Measurements from ENCODE around the gene SAMSN1. TPM values are rescaled to one million over a fixed set of nuclear protein-coding genes. Genes with fewer than 3 reads are reported as not detected.

The SAMSN1 gene
- total and polyA plus RNA-seq, 10 donors: 24.8 to 79.2 (median 47.1) TPM

DNA sequence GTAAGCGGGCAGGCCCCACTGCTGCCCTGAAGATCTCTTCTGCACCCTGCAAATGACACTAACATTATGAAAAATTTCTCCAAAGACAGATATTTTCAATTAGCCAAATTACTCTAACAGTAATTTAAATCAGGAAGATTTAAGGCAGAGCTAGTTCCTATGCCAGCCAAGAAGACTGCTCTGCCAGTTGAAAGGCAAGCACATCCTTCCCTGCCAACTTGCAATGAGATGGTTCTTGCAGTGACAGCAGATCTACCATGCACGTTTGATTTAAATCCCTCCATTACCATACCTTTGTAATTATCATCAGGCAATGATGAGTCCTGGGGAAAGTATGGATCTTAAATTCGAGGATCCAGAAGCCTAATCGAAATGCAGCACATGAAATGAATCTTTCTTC lies 76.5 kb downstream of the SAMSN1 start:
- H3K36me3 ChIP-seq: no peaks in the 10 kb centered on the region
- no peak for DNase-seq
- H3K4me1 ChIP-seq: no peaks in the 10 kb centered on the region
- H3K4me3 ChIP-seq: no peak overlapping the region
- no peak for TF ChIP-seq POLR2AphosphoS5 (IDR thresholded peaks at IDR 0.05)
- no peak for TF ChIP-seq POLR2A (IDR thresholded peaks at IDR 0.05)
- TF ChIP-seq CTCF (IDR thresholded peaks at IDR 0.05 in 8 of 11, conservative IDR thresholded peaks at IDR 0.05 in 3 of 11): no peak
- 66 to 96% (median 75%) methylated on average over 4 of the region's 4 CpGs for WGBS, 5 donors
- no peaks in the 10 kb centered on the region for H3K27me3 ChIP-seq (replicated peaks in 1 of 7)
- intact Hi-C loops (cut with DNase I; ENCODE audit: low total_unique reads): no loop called here
- no peaks in the 10 kb centered on the region for H3K9me3 ChIP-seq
- H3K27ac ChIP-seq: no peak overlapping the region

- Histone ChIP-seq H3K27me3 (replicated peaks in 1 of 7) (no peaks in the 10 kb centered on the region), H3K36me3 (no peaks in the 10 kb centered on the region), H3K4me1 (no peaks in the 10 kb centered on the region), H3K9me3 (no peaks in the 10 kb centered on the region), H3K27ac (no peak overlapping the region), H3K4me3 (no peak overlapping the region)
- no peak for DNase-seq
- no peak for TF ChIP-seq POLR2AphosphoS5 (IDR thresholded peaks at IDR 0.05)
- WGBS, 5 donors: 26 to 72% (median 65%) methylated on average over 1 of the region's 1 CpG
- intact Hi-C loops (cut with DNase I; ENCODE audit: low total_unique reads): no loop called here
These were observed 79.4 kb downstream of the SAMSN1 start for GRCh38 chr21:14466715-14467114.

- TF ChIP-seq CTCF (IDR thresholded peaks at IDR 0.05 in 8 of 11, conservative IDR thresholded peaks at IDR 0.05 in 3 of 11) (no peak), POLR2A (IDR thresholded peaks at IDR 0.05) (no peak), POLR2AphosphoS5 (IDR thresholded peaks at IDR 0.05) (no peak)
- Histone ChIP-seq H3K36me3 (no peaks in the 10 kb centered on the region), H3K27me3 (replicated peaks in 1 of 7) (no peaks in the 10 kb centered on the region), H3K9me3 (no peaks in the 10 kb centered on the region), H3K4me3 (no peak overlapping the region), H3K4me1 (peaks cover 0 to 14% (median 0%) of the 10 kb centered on the region in 6 donors), H3K27ac (no peak overlapping the region)
- DNase-seq: no peak
- intact Hi-C loops (cut with DNase I; ENCODE audit: low total_unique reads): no loop called here
- 91 to 97% (median 93%) methylated on average over 3 of the region's 3 CpGs for WGBS, 5 donors
These were observed 88.4 kb downstream of the SAMSN1 start for GRCh38 chr21:14457762-14458161.

GRCh38 chr21:14456911-14457310 lies 89.2 kb downstream of the SAMSN1 start:
- Histone ChIP-seq H3K4me1 (peaks cover 0 to 14% (median 0%) of the 10 kb centered on the region in 6 donors), H3K27me3 (replicated peaks in 1 of 7) (no peaks in the 10 kb centered on the region), H3K9me3 (no peaks in the 10 kb centered on the region), H3K4me3 (no peak overlapping the region), H3K27ac (no peak overlapping the region), H3K36me3 (no peaks in the 10 kb centered on the region)
- DNase-seq: no peak
- intact Hi-C loops (cut with DNase I; ENCODE audit: low total_unique reads): no loop called here
- 94 to 97% (median 96%) methylated on average over 1 of the region's 1 CpG for WGBS, 5 donors
- TF ChIP-seq POLR2AphosphoS5 (IDR thresholded peaks at IDR 0.05): no peak
- no peak for TF ChIP-seq CTCF (IDR thresholded peaks at IDR 0.05 in 8 of 11, conservative IDR thresholded peaks at IDR 0.05 in 3 of 11)
- TF ChIP-seq POLR2A (IDR thresholded peaks at IDR 0.05): no peak
